H4 (cell line): ENCODE measurements around the gene BPNT1. TPM values are rescaled to one million over a fixed set of nuclear protein-coding genes. Genes with fewer than 3 reads are reported as not detected.
"Not testable (repeated sequence)": the region's sequence is repeated elsewhere in the genome, so short reads cannot be mapped to it uniquely, and the experiment has no call there.

Experiments used
- DNase-seq: peaks from one replicate; pipeline ENCODE4 v3.0.0-alpha.2; 2015; ENCODE audit warnings: low spot score
- total RNA-seq: library from RNA; depleted of rRNA; stranded (reverse); fragments of >200 nt; shearing (Covaris generic); gene quantifications from 2 replicates; pipeline ENCODE4 v1.2.3, GENCODE V29; 2014; rRNA removed

The BPNT1 gene
- total RNA-seq: 16.9 and 24.4 TPM in 2 replicates

- peak; percentile 85 for DNase-seq
Measured at GRCh38 chr1:220089650-220090556, at the start of gene BPNT1. Gene BPNT1, minus strand, starts transcription at chr1:220089788. Its CDS starts 9,942 bp downstream, at chr1:220079846.

DNA sequence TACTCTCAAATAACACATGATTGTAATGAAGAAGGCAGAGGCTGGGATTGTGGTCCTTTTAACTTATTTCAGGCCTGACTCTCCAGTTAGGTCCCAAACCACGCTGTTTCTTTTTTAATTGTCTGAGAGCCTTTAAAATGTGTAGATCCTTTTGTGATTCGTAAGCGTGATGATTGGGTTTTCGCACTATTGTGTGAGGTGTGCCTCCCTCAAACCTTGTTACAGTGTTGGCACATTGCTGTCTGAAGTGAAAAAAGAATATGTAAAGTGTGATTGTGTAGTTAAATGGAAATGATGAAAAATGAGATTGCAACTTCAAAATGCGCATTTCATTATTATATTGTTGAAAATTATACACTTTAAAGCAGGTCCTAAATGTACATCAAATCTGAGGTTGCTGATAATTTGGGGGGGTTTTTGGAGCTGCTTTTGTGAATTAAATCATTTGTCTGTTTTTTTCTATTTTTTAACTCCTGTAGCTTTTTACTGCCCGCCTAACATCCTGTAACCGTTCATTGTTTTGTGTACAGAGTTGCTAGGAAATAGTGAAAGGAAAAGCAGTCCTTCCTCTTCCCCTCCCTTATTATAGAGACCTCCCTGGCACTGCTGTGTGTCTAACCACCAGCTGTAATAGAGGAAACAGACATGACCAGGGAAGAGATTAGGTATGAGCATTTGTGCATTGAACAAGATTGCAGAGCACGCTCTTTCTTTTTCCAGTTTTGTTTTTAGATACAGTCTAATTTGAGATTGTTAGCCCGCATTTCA is 47.6 kb upstream of the BPNT1 start:
- DNase-seq: no peak

DNA sequence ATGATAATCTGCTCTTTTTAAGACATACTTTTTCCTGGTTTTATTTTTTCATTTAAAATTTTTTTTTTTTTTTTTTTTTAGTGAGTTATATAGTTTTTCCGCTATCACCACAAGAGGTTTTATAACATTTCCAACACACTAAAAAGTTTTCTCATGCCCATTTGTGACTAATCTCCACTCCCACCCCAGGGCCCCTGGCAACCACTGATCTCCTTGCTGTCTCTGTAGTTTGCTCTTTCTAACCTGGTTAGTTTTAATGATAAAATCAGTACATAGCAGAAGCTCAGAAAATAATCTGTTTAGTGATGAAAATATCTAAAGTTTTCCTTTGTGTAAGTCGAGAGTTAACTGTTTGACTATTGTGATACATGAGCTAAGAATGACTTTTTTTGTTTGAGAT is 46.2 kb upstream of the BPNT1 start:
- DNase-seq: no peak

GRCh38 chr1:220129479-220130210 is 40.1 kb upstream of the BPNT1 start:
- no peak for DNase-seq

DNA sequence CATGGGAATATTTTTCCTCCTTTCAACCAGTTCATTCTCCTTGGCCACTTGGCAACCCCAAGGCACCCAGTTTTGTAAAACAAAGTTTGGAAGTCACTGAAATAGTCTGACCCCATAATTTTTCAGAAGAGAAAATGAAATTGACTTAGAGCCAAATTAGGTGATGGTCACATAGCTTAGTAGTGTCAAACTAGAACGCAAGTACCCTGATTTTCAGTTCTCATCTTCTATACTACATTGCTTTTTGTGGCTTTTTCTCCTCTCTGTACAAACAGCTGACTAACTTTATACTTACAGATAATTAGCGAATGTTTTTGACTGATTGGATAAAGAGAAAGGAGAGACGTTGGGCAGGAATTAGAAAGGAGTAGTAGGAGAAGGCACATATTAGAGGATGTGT is 37.5 kb upstream of the BPNT1 start:
- DNase-seq: no peak

GRCh38 chr1:220124542-220124941 is 35.0 kb upstream of the BPNT1 start:
- DNase-seq: no peak

DNA sequence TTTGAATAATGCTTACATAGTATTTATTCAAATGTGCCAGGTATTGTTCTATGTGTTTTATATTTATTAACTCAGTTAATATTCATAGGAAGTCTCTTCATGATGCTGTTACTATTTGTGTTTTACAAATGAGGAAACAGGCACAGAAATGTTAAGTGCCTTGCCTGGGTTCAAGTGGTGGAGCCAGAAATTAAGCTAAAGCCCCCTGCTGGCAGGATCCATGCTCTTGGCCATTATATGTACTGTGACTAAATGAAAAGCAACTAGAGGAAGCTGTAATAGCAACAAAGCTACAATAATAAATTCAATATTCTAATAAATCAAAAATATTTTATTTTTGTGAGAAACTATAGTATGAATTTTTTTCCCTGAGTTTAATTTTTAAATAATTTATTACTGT is 34.3 kb upstream of the BPNT1 start:
- no peak for DNase-seq

DNA sequence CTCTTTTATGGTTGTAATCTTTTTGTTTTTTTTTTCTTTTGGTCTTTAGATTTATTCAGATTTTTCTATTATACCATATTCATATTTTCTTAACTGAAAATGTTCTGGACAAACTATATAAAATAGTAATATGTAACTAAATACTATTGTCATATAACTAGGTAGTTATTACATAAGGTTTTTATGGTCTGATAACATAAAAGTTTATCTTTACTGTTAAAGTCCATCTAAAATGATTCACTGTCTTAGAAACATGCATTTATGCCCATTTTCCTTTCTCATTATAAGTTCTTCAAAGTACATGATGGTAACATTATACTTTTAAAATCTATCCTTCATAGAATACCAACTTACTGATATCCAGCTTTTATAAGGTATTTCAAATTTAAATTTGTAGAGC is 33.5 kb upstream of the BPNT1 start:
- DNase-seq: no peak

GRCh38 chr1:220121791-220122530 is 32.4 kb upstream of the BPNT1 start:
- DNase-seq: no peak

DNA sequence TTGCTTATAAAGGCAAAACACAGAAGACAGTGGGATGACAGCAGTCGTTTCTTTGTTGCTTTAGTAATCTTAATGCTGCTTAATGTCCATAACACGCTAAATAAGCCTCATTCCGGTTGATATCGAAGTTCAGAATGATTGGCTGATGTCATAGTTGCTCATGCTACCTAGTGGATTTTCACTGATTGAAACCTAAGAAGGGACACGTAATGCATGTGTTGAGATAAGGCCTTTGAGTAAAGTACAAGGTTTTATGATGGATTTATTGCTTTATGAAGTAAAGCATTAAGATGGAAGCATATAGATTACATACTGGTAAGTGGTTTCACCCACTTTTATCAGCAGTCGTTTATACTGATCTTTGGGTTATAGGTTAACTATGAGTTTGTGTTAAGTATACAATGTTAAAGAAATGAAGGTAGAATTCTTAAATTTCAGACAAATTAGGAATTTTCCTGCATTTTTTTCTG is 29.5 kb upstream of the BPNT1 start:
- DNase-seq: no peak

DNA sequence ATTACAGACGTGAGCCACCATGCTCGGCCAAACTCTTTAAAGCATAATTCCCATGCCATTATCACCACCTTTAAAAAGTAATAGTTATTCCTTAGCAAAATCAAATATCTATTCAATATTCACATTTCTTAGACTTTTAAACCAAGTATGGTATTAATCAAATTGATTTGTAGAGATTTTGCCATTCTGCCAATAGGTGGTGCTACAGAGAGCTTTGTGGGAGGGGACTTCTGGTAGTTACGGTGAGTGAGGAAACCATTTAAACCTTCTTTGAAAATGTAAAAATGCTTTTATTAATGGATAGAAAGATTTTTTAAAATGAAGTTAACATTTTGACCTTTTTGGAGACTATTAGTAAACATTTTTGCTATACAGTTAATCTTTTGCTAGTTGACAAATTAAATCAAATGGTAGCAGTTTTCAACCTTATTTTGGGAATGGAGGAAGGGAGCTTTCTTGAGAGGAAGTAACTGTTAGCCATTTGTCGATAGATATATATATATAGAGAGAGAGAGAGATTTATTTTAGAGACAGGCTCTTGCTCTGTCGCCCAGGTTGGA is 23.6 kb upstream of the BPNT1 start:
- peak; percentile 21 for DNase-seq

DNA sequence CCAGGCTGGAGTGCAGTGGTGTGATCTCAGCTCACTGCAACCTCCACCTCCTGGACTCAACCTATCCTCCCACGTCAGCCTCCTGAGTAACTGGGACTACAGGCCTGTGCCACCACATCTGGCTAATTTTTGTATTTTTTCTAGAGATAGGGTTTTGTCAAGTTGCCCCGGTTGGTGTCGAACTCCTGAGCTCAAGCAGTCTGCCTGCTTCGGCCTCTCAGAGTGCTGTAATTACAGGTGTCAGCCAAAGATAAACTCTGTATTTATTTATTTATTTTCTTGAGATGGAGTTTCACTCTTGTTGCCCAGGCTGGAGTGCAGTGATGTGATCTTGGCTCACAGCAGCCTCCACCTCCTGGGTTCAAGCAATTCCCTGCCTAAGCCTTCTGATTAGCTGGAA is 23.0 kb upstream of the BPNT1 start:
- DNase-seq: not testable (repeated sequence)

GRCh38 chr1:220110473-220110872 is 20.9 kb upstream of the BPNT1 start:
- not testable (repeated sequence) for DNase-seq

GRCh38 chr1:220099826-220100225 is 10.2 kb upstream of the BPNT1 start:
- DNase-seq: no peak

GRCh38 chr1:220094016-220094911 is 4.7 kb upstream of the BPNT1 start, which contains the start of gene IARS2:
Gene IARS2, plus strand, starts transcription at chr1:220094132. Its CDS starts 85 bp downstream, at chr1:220094217.
- peak; percentile 61 for DNase-seq

DNA sequence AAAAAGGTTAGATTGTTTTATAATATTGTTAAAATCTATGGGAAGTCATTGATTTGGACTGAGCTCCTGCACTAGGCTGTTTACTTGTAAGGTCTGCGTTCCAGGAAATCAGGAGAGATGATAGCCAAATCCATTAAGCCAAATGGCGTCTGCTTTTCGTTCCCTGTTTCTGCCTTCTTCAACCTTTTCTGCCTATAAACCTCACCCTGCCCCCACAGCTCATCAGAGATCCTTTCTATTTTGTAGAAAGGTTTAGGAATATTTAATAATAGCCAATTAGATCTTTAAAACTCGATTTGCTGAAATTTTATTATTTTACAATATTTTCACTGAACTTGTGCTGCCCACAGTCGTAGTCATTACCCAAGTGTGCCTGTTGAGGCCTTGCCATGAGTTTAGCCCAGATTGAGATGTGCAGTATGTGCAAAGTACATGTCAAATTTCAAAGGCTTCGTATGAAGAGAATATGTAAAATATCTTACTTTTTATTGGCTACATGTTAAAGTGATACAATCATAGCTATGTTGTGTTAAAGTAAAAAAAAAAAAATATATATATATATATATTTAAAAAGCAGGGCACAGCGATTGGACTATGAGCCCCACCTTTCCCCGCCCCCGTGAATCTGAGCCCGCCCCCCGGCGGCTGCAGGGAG is 3.9 kb upstream of the BPNT1 start:
- DNase-seq: no peak

- no peak for DNase-seq
Measured at GRCh38 chr1:220092694-220093093, 3.1 kb upstream of the BPNT1 start.

- not testable (repeated sequence) for DNase-seq
Measured at GRCh38 chr1:220086261-220086686, 3.3 kb downstream of the BPNT1 start.

GRCh38 chr1:220084460-220084859 is 5.1 kb downstream of the BPNT1 start:
- DNase-seq: no peak
